Measurements from ENCODE around the gene SEZ6.

DNA sequence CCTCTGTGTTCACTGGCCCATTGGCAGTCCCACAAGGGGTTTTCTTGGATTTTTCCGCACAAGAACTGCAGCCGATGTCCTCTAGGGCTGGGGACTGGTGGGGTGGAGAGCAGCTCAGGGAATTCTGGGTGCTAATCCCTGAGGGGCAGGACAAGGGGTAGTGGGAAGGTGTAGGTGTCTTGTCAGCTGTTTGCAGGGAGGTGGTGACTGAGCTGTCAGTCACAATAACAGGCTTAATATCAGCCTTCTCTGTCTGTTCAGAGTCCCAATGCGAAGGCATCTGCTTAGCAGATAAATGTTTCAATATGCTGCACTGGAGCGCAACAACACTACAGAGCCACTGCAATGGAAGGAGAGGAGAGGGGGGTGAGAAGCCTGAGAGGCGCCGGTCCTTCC, 92.9 kb downstream of the SEZ6 start:
- TF ChIP-seq POLR2AphosphoS5 (IDR thresholded peaks at IDR 0.05; ENCODE audit: insufficient read depth in 1 of 2, low read depth in 1 of 2) (no peak), POLR2A (IDR thresholded peaks at IDR 0.05) (no peak)
- TF ChIP-seq, protein P1, sequence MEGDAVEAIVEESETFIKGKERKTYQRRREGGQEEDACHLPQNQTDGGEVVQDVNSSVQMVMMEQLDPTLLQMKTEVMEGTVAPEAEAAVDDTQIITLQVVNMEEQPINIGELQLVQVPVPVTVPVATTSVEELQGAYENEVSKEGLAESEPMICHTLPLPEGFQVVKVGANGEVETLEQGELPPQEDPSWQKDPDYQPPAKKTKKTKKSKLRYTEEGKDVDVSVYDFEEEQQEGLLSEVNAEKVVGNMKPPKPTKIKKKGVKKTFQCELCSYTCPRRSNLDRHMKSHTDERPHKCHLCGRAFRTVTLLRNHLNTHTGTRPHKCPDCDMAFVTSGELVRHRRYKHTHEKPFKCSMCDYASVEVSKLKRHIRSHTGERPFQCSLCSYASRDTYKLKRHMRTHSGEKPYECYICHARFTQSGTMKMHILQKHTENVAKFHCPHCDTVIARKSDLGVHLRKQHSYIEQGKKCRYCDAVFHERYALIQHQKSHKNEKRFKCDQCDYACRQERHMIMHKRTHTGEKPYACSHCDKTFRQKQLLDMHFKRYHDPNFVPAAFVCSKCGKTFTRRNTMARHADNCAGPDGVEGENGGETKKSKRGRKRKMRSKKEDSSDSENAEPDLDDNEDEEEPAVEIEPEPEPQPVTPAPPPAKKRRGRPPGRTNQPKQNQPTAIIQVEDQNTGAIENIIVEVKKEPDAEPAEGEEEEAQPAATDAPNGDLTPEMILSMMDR (IDR thresholded peaks at IDR 0.05), result no peak

Measured in vagina (tissue), 2 donors.